H1 (cell line): ENCODE measurements around the gene RSU1. TPM values are rescaled to one million over a fixed set of nuclear protein-coding genes. Genes with fewer than 3 reads are reported as not detected.

Experiments
- CTCF ChIA-PET: fragments of 300-600 bp; sonication (Branson Sonifier 250); formaldehyde crosslinking; loops from one replicate; lab custom pipeline; 2021; ENCODE audit not compliant: partially characterized antibody; lab: Charles Lee
- POLR2A ChIA-PET: fragments of 300-600 bp; sonication (Branson Sonifier 250); formaldehyde crosslinking; loops from one replicate; lab custom pipeline; 2021; ENCODE audit warnings: inconsistent platforms; ENCODE audit not compliant: partially characterized antibody; lab: Charles Lee
- DNase-seq, 2 experiments: peaks; one replicate each; pipeline versions ENCODE4 v3.0.0 to v3.0.0-alpha.2; 2010 to 2022; ENCODE audit warnings: low spot score in 2 of 2, low read depth in 1 of 2, mixed read lengths in 1 of 2
- FAIRE-seq: peaks from 2 replicates; lab custom pipeline; 2011; peaks lifted over from hg19 to GRCh38; lab: Jason Lieb, UNC
- H2AFZ ChIP-seq: 2 replicates; pipeline ENCODE4 v1.8.1; 2012; ENCODE audit warnings: low read length, inconsistent platforms
- H2AK5ac ChIP-seq: 2 replicates; pipeline ENCODE4 v1.6.1; 2013; ENCODE audit warnings: low read depth, low read length
- H2BK120ac ChIP-seq: replicated peaks from 2 replicates; pipeline ENCODE3; 2013; ENCODE audit warnings: low read depth, low read length, inconsistent platforms
- H2BK12ac ChIP-seq: 2 replicates; pipeline ENCODE4 v1.6.1; 2013; ENCODE audit warnings: low read depth, low read length
- H2BK15ac ChIP-seq: 2 replicates; pipeline ENCODE4 v1.6.1; 2013; ENCODE audit warnings: low read length
- H2BK20ac ChIP-seq: 2 replicates; pipeline ENCODE4 v1.6.1; 2013; ENCODE audit warnings: low read length
- H2BK5ac ChIP-seq: 2 replicates; pipeline ENCODE4 v1.6.1; 2013; ENCODE audit warnings: low read depth, low read length
- H3K14ac ChIP-seq: 2 replicates; pipeline ENCODE4 v1.6.1; 2013; ENCODE audit warnings: inconsistent platforms; ENCODE audit not compliant: insufficient read length
- H3K18ac ChIP-seq: 2 replicates; pipeline ENCODE4 v1.6.1; 2013; ENCODE audit warnings: low read length; ENCODE audit errors: extremely low read depth
- H3K23ac ChIP-seq: 2 replicates; pipeline ENCODE4 v1.6.1; 2013; ENCODE audit warnings: inconsistent platforms; ENCODE audit not compliant: insufficient read length
- H3K23me2 ChIP-seq: 2 replicates; pipeline ENCODE4 v1.6.1; 2013; ENCODE audit warnings: low read depth, low read length
- H3K27ac ChIP-seq: 2 replicates; pipeline ENCODE4 v1.6.1; 2011; ENCODE audit warnings: low read depth, low read length, inconsistent platforms
- H3K27me3 ChIP-seq, 4 experiments: replicated peaks in 1 of 4; 1 replicate in 1 of 4; 2 replicates in 3 of 4; pipeline versions ENCODE4 v1.6.1 to v1.8.1; 2011 to 2013; ENCODE audit warnings: low read length in 3 of 4, mild to moderate bottlenecking in 3 of 4, inconsistent platforms in 2 of 4, mixed read lengths in 2 of 4, moderate library complexity in 1 of 4; ENCODE audit not compliant: control insufficient read depth in 3 of 4, insufficient read depth in 3 of 4; ENCODE audit errors: extremely low read depth in 1 of 4
- H3K36me3 ChIP-seq, 4 experiments: 2 replicates each; pipeline versions ENCODE4 v1.6.1 to v1.8.1; 2011 to 2013; ENCODE audit warnings: mild to moderate bottlenecking in 4 of 4, low read length in 3 of 4, moderate library complexity in 2 of 4, control low read depth in 1 of 4, inconsistent platforms in 1 of 4; ENCODE audit not compliant: insufficient read depth in 4 of 4, control insufficient read depth in 2 of 4
- H3K4ac ChIP-seq: replicated peaks from 2 replicates; pipeline ENCODE3; 2013; ENCODE audit warnings: low read length, low read depth, mixed read lengths, inconsistent platforms; ENCODE audit not compliant: insufficient read length
- H3K4me1 ChIP-seq, 4 experiments: replicated peaks in 1 of 4; 1 replicate in 1 of 4; 2 replicates in 3 of 4; pipeline versions ENCODE4 v1.6.1 to v1.8.1; 2011 to 2013; ENCODE audit warnings: low read length in 3 of 4, inconsistent platforms in 2 of 4, mixed read lengths in 1 of 4; ENCODE audit not compliant: insufficient read depth in 4 of 4, control insufficient read depth in 3 of 4
- H3K4me2 ChIP-seq, 2 experiments: 2 replicates each; pipeline versions ENCODE4 v1.6.1 to v1.8.1; 2011 to 2013; ENCODE audit warnings: low read depth in 2 of 2, low read length in 2 of 2, control low read depth in 1 of 2, inconsistent platforms in 1 of 2, mild to moderate bottlenecking in 1 of 2; ENCODE audit not compliant: insufficient read depth in 1 of 2
- H3K4me3 ChIP-seq, 4 experiments: fragments of 200-600, 300-600 bp in 1 of 4; sonication (generic), shearing (Covaris generic), sonication (Bioruptor Twin) in 1 of 4; 2 replicates each; pipeline versions ENCODE4 v1.5.1 to v1.8.1; 2011 to 2016; ENCODE audit warnings: low read length in 4 of 4, low read depth in 3 of 4, control low read depth in 2 of 4, inconsistent platforms in 2 of 4, mild to moderate bottlenecking in 2 of 4, mixed read lengths in 1 of 4, moderate library complexity in 1 of 4; ENCODE audit not compliant: insufficient read depth in 2 of 4; ENCODE audit errors: extremely low read depth in 1 of 4
- H3K56ac ChIP-seq: replicated peaks from 2 replicates; pipeline ENCODE3; 2013; ENCODE audit warnings: low read depth, mild to moderate bottlenecking, mixed read lengths, low read length, inconsistent platforms; ENCODE audit not compliant: insufficient read length
- H3K79me1 ChIP-seq: 2 replicates; pipeline ENCODE4 v1.6.1; 2013; ENCODE audit warnings: low read depth, low read length, control low read depth
- H3K79me2 ChIP-seq, 2 experiments: 2 replicates each; pipeline versions ENCODE4 v1.6.1 to v1.8.1; 2012 to 2013; ENCODE audit warnings: low read length in 2 of 2, mild to moderate bottlenecking in 2 of 2, inconsistent platforms in 1 of 2; ENCODE audit not compliant: insufficient read depth in 2 of 2, control insufficient read depth in 1 of 2
- H3K9ac ChIP-seq, 4 experiments: replicated peaks in 1 of 4; 1 replicate in 1 of 4; 2 replicates in 3 of 4; pipeline versions ENCODE4 v1.6.1 to v1.8.1; 2011 to 2013; ENCODE audit warnings: low read depth in 3 of 4, low read length in 3 of 4, control low read depth in 2 of 4, mild to moderate bottlenecking in 2 of 4, moderate library complexity in 2 of 4, inconsistent platforms in 1 of 4; ENCODE audit errors: extremely low read depth in 1 of 4
- H3K9me3 ChIP-seq, 2 experiments: 2 replicates each; pipeline versions ENCODE4 v1.6.1 to v1.8.1; 2012 to 2013; ENCODE audit warnings: mild to moderate bottlenecking in 2 of 2, moderate library complexity in 2 of 2, control low read depth in 1 of 2, inconsistent platforms in 1 of 2, low read depth in 1 of 2, low read length in 1 of 2, mixed read lengths in 1 of 2; ENCODE audit not compliant: insufficient read depth in 2 of 2
- H4K20me1 ChIP-seq, 2 experiments: replicated peaks in 1 of 2; 2 replicates each; pipeline versions ENCODE3 to v1.8.1; 2011 to 2013; ENCODE audit warnings: inconsistent platforms in 2 of 2, low read length in 2 of 2, mild to moderate bottlenecking in 1 of 2; ENCODE audit not compliant: insufficient read depth in 2 of 2, control insufficient read depth in 1 of 2
- H4K5ac ChIP-seq: 2 replicates; pipeline ENCODE4 v1.6.1; 2013; ENCODE audit warnings: low read length, low read depth, mixed read lengths, inconsistent platforms; ENCODE audit not compliant: insufficient read length
- H4K8ac ChIP-seq: 2 replicates; pipeline ENCODE4 v1.8.0; 2013; ENCODE audit warnings: mild to moderate bottlenecking, moderate library complexity, low read length, inconsistent platforms; ENCODE audit not compliant: insufficient read depth; ENCODE audit errors: extremely low read depth
- H4K91ac ChIP-seq: replicated peaks from 2 replicates; pipeline ENCODE3; 2013; ENCODE audit warnings: low read length, mixed read lengths, inconsistent platforms; ENCODE audit not compliant: insufficient read length
- ASH2L ChIP-seq: fragments of 200-600, 300-600 bp; sonication (generic); IDR thresholded peaks from one replicate; pipeline ENCODE4 v1.7.1; 2017; ENCODE audit warnings: low read length
- CBX8 ChIP-seq: fragments of 300-800, 300-1000 bp; sonication (generic); IDR thresholded peaks from 2 replicates; pipeline ENCODE4 v1.7.1; 2016; ENCODE audit warnings: low read depth, low read length, borderline replicate concordance
- CTCF ChIP-seq, 3 experiments: IDR thresholded peaks; 1 replicate in 2 of 3; 2 replicates in 1 of 3; pipeline versions ENCODE4 v1.5.1 to v1.6.1; 2011; ENCODE audit warnings: low read length in 3 of 3, mild to moderate bottlenecking in 3 of 3, inconsistent platforms in 2 of 3, low read depth in 1 of 3, moderate library complexity in 1 of 3; ENCODE audit not compliant: insufficient read depth in 1 of 3; ENCODE audit errors: control extremely low read depth in 1 of 3
- GTF2F1 ChIP-seq: IDR thresholded peaks from 2 replicates; pipeline ENCODE4 v1.6.1; 2012; ENCODE audit warnings: low read depth, low read length, improper control_type of control experiment, borderline replicate concordance
- HDAC2 ChIP-seq, 2 experiments: fragments of 300-600 bp in 1 of 2; sonication (generic) in 1 of 2; IDR thresholded peaks; 2 replicates each; pipeline ENCODE4 v1.6.1; 2011 to 2012; ENCODE audit warnings: low read depth in 2 of 2, low read length in 2 of 2, mild to moderate bottlenecking in 2 of 2, moderate library complexity in 2 of 2, borderline replicate concordance in 1 of 2, inconsistent platforms in 1 of 2
- KDM5A ChIP-seq: fragments of 200-600 bp; IDR thresholded peaks from 2 replicates; pipeline ENCODE4 v1.7.1; 2012; ENCODE audit warnings: mild to moderate bottlenecking, low read length, inconsistent platforms, mixed read lengths
- PHF8 ChIP-seq: fragments of 200-600 bp; sonication (generic); conservative IDR thresholded peaks from 2 replicates; pipeline ENCODE4 v1.7.1; 2012; ENCODE audit warnings: low read depth, mild to moderate bottlenecking, inconsistent platforms, low read length, moderate library complexity
- RNF2 ChIP-seq: fragments of 200-900, 300-1000 bp; sonication (generic); IDR thresholded peaks from 2 replicates; pipeline ENCODE4 v1.7.1; 2016; ENCODE audit warnings: borderline replicate concordance, low read depth, mild to moderate bottlenecking, antibody characterized with exemption, low read length; ENCODE audit not compliant: poor library complexity, severe bottlenecking; ENCODE audit errors: missing control alignments
- SIRT6 ChIP-seq: IDR thresholded peaks from one replicate; pipeline ENCODE4 v1.7.1; 2012; ENCODE audit warnings: low read length, inconsistent platforms
- TBP ChIP-seq: IDR thresholded peaks from 2 replicates; pipeline ENCODE4 v1.6.1; 2011; ENCODE audit warnings: low read depth, low read length, improper control_type of control experiment
- ZNF274 ChIP-seq: IDR thresholded peaks from 2 replicates; pipeline ENCODE4 v1.7.0; 2012; ENCODE audit warnings: low read length, borderline replicate concordance; ENCODE audit errors: extremely low read depth
- WGBS, 2 experiments: shearing (Covaris generic) in 1 of 2; methylation state at CpG; one replicate each; pipeline versions ENCODE4 v1.1.6 to v1.1.7; 2013 to 2015; ENCODE audit warnings: low lambda C conversion rate in 2 of 2, mixed read lengths in 2 of 2, inconsistent platforms in 1 of 2, low coverage in 1 of 2, missing lambda C conversion rate in 1 of 2; ENCODE audit not compliant: insufficient replicate concordance in 2 of 2, insufficient coverage in 1 of 2, insufficient read length in 1 of 2; ENCODE audit errors: extremely low coverage in 1 of 2, missing lambda C conversion rate in 1 of 2; 5-methylcytosine and 5-hydroxymethylcytosine counted together
- polyA plus RNA-seq, 7 experiments: library from polyadenylated mRNA; depleted of rRNA in 3 of 7; stranded (reverse) in 5 of 7; unstranded in 2 of 7; fragments of >200 nt in 5 of 7; fragments of 200-250 nt in 2 of 7; gene quantifications; 1 replicate in 5 of 7; 2 replicates in 1 of 7; 4 replicates in 1 of 7; pipeline versions ENCODE4 v1.2.1 to v1.2.3, GENCODE V29; 2011 to 2013; ENCODE audit warnings: missing spikeins in 2 of 7, mixed read lengths in 2 of 7
- total RNA-seq: library from RNA; stranded (reverse); fragmentation: NEBNext Ultra II Directional; extraction: Animal tissue kit (Norgen Biotek cat#: 25700); gene quantifications from 2 replicates; pipeline ENCODE4 v1.2.1, GENCODE V29; 2021

The RSU1 gene
- total and polyA plus RNA-seq, 2 of the 8 experiments (the other 6 are each of a cell fraction or from before 2014, with no cell fraction given), result 50.0 to 68.2 TPM

GRCh38 chr10:16544591-16544990 lies 272.6 kb downstream of the RSU1 start:
- 87% methylated on average over 4 of the region's 4 CpGs; no CpG with 5 or more reads in 1 of the 2 experiments for WGBS, 2 experiments
- Histone ChIP-seq H2BK5ac (no peak overlapping the region), H2AK5ac (no peak overlapping the region), H3K4ac (no peak overlapping the region), H3K36me3 (no peaks in the 10 kb centered on the region), H3K79me2 (no peaks in the 10 kb centered on the region), H3K79me1 (no peaks in the 10 kb centered on the region), H2AFZ (no peak overlapping the region), H4K8ac (no peak overlapping the region), H2BK20ac (no peak overlapping the region), H4K5ac (no peak overlapping the region), H3K18ac (no peak overlapping the region), H3K4me2 (no peak overlapping the region), H4K20me1 (no peaks in the 10 kb centered on the region), H3K9me3 (no peaks in the 10 kb centered on the region), H3K4me1 (no peaks in the 10 kb centered on the region), H3K4me3 (no peak overlapping the region), H3K9ac (no peak overlapping the region), H3K23ac (no peak overlapping the region), H2BK120ac (no peak overlapping the region), H4K91ac (no peak overlapping the region), H3K14ac (no peak overlapping the region), H3K27me3 (no peaks in the 10 kb centered on the region), H2BK15ac (no peak overlapping the region), H2BK12ac (no peak overlapping the region), H3K27ac (no peak overlapping the region), H3K56ac (no peak overlapping the region), H3K23me2 (no peaks in the 10 kb centered on the region)
- POLR2A ChIA-PET, result no interaction called here
- no peak for FAIRE-seq
- CTCF ChIA-PET, result interaction anchor here (0.6 to 3.8 kb wide), 27 partner anchors 8 to 666 kb away, joined by 3 to 28 read pairs (median 4); no protein-coding TSS in a partner anchor
- DNase-seq, result no peak
- TF ChIP-seq KDM5A (no peak), ZNF274 (no peak), TBP (no peak), CTCF (IDR thresholded peaks at IDR 0.05; ENCODE audit: control extremely low read depth in 1 of 3, insufficient read depth in 1 of 3, low read depth in 1 of 3, low read length in 3 of 3) (no peak), CBX8 (no peak), PHF8 (no peak), HDAC2 (IDR thresholded peaks at IDR 0.05; ENCODE audit: borderline replicate concordance in 1 of 2, low read depth in 2 of 2, low read length in 2 of 2) (no peak), SIRT6 (no peak), RNF2 (no peak), ASH2L (no peak), GTF2F1 (no peak)
